Motor neuron (in vitro differentiated cells): ENCODE results near the gene ADAMTS19. TPM values are rescaled to one million over a fixed set of nuclear protein-coding genes. Genes with fewer than 3 reads are reported as not detected.

Source experiments
- ATAC-seq, 8 experiments: fragments of 200-7000 bp; cut with Tn5 transposase; replicated peaks in 6 of 8; 2 replicates each; pipeline ENCODE4 v1.8.0; 2021; ENCODE audit warnings: mild to moderate bottlenecking in 8 of 8, moderate library complexity in 8 of 8
- H3K27ac ChIP-seq, 2 donors: fragments of 250-450 bp; sonication (Bioruptor Pico); 2 replicates each; pipeline ENCODE4 v1.9.0; 2021; ENCODE audit warnings: antibody characterized with exemption in 2 of 2, mild to moderate bottlenecking in 2 of 2, moderate library complexity in 1 of 2
- H3K4me1 ChIP-seq, 2 donors: fragments of 250-450 bp; sonication (Bioruptor Pico); replicated peaks in 1 of 2; 2 replicates each; pipeline ENCODE4 v1.6.1; 2021; ENCODE audit warnings: antibody characterized with exemption in 2 of 2, mild to moderate bottlenecking in 2 of 2, moderate library complexity in 1 of 2
- H3K4me3 ChIP-seq, 5 donors: fragments of 250-450 bp; sonication (Bioruptor Pico); 2 replicates each; pipeline ENCODE4 v1.9.0; 2021; ENCODE audit warnings: antibody characterized with exemption in 5 of 5, mild to moderate bottlenecking in 5 of 5, moderate library complexity in 4 of 5
- WGBS, 10 experiments: fragments of 450-650 bp; shearing (Covaris generic); methylation state at CpG; one replicate each; pipeline ENCODE4 v1.0.0; 2022; 5-methylcytosine and 5-hydroxymethylcytosine counted together
- in situ Hi-C, 9 experiments: fragments of 400-800 bp; cut with MboI; loops; one replicate each; pipeline ENCODE4 v1.15.0; 2021; ENCODE audit warnings: low sequenced_read_pairs in 9 of 9, low pct_unique_long_range_greater_than_20kb in 2 of 9; ENCODE audit not compliant: unreplicated experiment in 9 of 9
- total RNA-seq, 8 experiments: library from RNA; unstranded; fragments of 300-600 nt; gene quantifications; 2 replicates each; pipeline versions ENCODE4 v1.2.3 to v1.2.4, GENCODE V29; 2022

The ADAMTS19 gene
- total RNA-seq, 8 experiments from 2014 or later, result 0.36 to 34.7 (median 2.8) TPM

- Histone ChIP-seq H3K27ac (no peak overlapping the region), H3K4me1 (no peaks in the 10 kb centered on the region), H3K4me3 (no peak overlapping the region)
- in situ Hi-C loops, result no loop called here
- ATAC-seq, result no peak
- 7 to 92% (median 53%) methylated on average over 1 to 2 of the region's 2 CpGs; no CpG with 5 or more reads in 4 of the 10 experiments for WGBS, 10 experiments
Measured at GRCh38 chr5:129739773-129740172, 279.7 kb downstream of the ADAMTS19 start.

DNA sequence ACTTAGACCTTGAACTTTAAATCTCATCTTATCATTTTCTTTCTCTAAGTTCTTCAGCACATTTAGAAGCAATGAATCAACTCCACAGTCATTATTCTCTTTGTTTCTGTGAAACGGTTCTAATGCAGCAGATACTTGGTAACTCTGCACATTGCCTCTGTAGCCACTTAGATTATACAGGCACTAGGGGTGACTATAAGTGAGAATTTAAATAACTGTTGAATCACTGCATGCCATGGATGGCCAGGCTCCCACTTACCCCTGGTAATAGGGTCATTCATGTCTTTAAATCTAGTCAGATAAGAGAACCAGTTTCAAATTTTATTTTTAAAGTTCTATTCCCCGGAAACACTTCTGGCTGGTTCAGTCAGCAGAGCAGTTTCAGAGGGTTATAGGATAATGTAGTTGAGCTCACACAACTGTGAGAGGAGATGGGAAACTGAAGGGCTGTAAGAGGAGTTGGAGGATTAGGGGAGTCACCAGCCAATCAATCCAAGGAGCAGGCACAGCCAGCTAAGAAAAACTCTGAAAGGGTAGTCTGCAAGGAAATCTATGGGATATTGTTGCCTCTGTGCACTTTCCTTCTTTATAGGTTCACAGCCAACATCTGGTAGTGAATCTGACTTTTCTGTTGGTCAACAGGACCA is 283.6 kb downstream of the ADAMTS19 start:
- in situ Hi-C loops, result no loop called here
- Histone ChIP-seq H3K4me1 (peaks cover 5 to 11% of the 10 kb centered on the region in 2 donors), H3K4me3 (no peak overlapping the region), H3K27ac (no peak overlapping the region)
- ATAC-seq, result no peak
- 0 to 91% (median 63%) methylated on average over 1 to 2 of the region's 2 CpGs; no CpG with 5 or more reads in 1 of the 10 experiments for WGBS, 10 experiments

- peaks cover 5 to 18% of the 10 kb centered on the region in 2 donors for H3K4me1 ChIP-seq
- no peak for ATAC-seq
- in situ Hi-C loops, result no loop called here
- no peak overlapping the region for H3K4me3 ChIP-seq
- no peak overlapping the region for H3K27ac ChIP-seq
- 0 to 100% (median 93%) methylated on average over 1 to 4 of the region's 4 CpGs; no CpG with 5 or more reads in 1 of the 10 experiments for WGBS, 10 experiments
Measured at GRCh38 chr5:129745997-129746396, 285.9 kb downstream of the ADAMTS19 start.

- Histone ChIP-seq H3K4me1 (peaks cover 5 to 18% of the 10 kb centered on the region in 2 donors), H3K4me3 (no peak overlapping the region), H3K27ac (no peak overlapping the region)
- ATAC-seq, result no peak
- in situ Hi-C loops, result no loop called here
- 0 to 100% (median 30%) methylated on average over 1 to 2 of the region's 2 CpGs; no CpG with 5 or more reads in 3 of the 10 experiments for WGBS, 10 experiments
Measured at GRCh38 chr5:129746876-129747275, 286.8 kb downstream of the ADAMTS19 start.

DNA sequence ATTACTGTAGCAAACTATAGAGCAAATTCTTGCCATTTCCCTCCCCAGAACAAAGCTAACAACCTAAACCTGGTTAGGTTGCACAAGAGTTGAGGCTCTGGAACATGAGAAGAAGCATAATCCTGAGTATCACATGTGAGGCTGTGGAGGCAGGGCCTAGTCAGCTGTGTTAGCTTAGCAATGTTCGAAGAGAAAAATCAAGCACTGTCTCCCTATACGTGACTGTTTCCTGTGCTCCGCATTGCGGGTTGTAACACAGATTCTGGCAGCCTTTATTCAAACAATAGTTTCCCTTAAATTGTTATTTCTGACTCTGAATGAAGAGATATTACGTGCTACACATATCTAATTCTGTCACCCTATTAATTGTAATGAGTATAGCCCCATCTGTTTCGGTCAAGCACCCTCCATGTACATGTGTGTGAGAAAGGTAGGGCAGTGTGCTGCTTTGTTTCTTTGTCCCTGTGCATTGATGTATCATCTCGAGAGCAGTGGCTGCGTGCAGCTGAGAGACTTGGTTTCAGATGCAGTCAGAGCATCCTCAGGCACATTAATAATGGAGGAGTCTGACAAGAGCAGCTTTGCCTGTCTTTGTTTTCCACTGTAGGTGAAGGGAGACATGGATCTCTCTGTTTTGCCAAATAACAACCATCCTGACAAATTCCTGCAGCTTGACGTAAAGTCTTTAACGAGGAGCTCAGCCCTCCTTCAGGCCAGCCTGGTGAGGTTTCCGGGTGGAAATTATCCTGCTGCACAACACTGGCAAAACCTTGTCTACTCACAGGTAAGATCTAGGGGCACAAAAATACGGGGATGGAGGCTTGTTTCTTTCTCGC is 287.7 kb downstream of the ADAMTS19 start, which contains the start of gene MINAR2:
MINAR2 (plus strand) TSS at position 523 of the 836 bp plus-strand sequence; CDS start at position 620, 97 bp downstream.
- peak in 5 of 8 experiments; percentile 91 to 98 (median 96) for ATAC-seq
- WGBS, 10 experiments, result 0 to 100% (median 60%) methylated on average over 1 to 13 of the region's 13 CpGs; no CpG with 5 or more reads in 1 of the 10 experiments

GRCh38 chr5:129748913-129749880 is 289.1 kb downstream of the ADAMTS19 start:
- no peak overlapping the region for H3K4me3 ChIP-seq
- 0 to 100% (median 92%) methylated on average over 1 of the region's 1 CpG; no CpG with 5 or more reads in 1 of the 10 experiments for WGBS, 10 experiments
- H3K4me1 ChIP-seq, result peaks cover 5 to 18% of the 10 kb centered on the region in 2 donors
- no peak for ATAC-seq
- in situ Hi-C loops, result no loop called here
- no peak overlapping the region for H3K27ac ChIP-seq

More for the DNA sequence above, 287.7 kb downstream of the ADAMTS19 start, which contains the start of gene MINAR2:
- in situ Hi-C loops, result no loop called here
- H3K4me3 ChIP-seq, result no peak within 1 kb of the TSS
- peak within 1 kb of the TSS in 1 of 2 donors; percentile 60 for H3K27ac ChIP-seq
- H3K4me1 ChIP-seq, result peaks cover 5 to 18% of the 10 kb centered on the region in 2 donors

DNA sequence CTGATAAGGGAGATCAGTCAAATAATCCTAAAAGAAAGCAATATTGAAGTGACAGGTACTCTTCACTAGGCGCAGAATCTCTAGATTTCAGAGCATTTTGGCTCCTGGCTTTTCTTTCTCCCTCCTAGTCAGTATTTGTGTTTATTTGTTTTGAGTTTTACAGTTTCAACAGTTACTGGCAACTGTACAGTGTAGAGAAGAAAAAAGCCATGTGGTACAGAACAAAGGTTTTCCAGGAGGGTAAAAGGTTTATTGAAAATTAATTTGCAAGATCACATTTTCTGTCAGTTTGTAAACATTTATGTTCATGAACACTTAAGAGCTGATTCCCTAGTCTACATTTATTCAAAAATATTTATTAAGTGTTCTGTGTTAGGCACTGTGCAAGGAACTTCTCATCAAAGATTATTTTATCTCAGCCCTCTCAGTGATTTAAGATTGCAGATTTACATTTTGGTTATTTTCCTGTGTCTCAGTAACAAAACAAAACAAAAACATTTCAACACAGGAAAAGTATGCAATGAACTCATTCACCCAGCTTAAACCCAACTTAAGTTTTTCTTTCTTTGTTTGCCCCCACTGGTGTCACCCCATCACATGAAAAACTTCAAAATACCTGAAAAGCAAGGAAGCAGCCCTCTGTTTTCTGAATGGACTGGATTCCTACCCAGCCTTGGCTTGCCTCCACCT is 300.7 kb downstream of the ADAMTS19 start:
- Histone ChIP-seq H3K4me3 (no peak overlapping the region), H3K4me1 (no peaks in the 10 kb centered on the region), H3K27ac (no peak overlapping the region)
- ATAC-seq, result no peak
- in situ Hi-C loops, result loop anchor here in 4 of 9 experiments (25.0 kb wide), 3 partner anchors 598 to 1548 kb away; no protein-coding TSS in a partner anchor
- 0 to 100% (median 83%) methylated on average over 1 of the region's 1 CpG; no CpG with 5 or more reads in 3 of the 10 experiments for WGBS, 10 experiments

GRCh38 chr5:129763651-129764050 is 303.6 kb downstream of the ADAMTS19 start:
- ATAC-seq, result no peak
- WGBS, 10 experiments, result 38 to 100% (median 84%) methylated on average over 1 of the region's 1 CpG; no CpG with 5 or more reads in 2 of the 10 experiments
- no peak overlapping the region for H3K4me3 ChIP-seq
- H3K27ac ChIP-seq, result no peak overlapping the region
- H3K4me1 ChIP-seq, result no peaks in the 10 kb centered on the region
- in situ Hi-C loops, result loop anchor here in 4 of 9 experiments (25.0 kb wide), 3 partner anchors 601 to 1551 kb away; no protein-coding TSS in a partner anchor

DNA sequence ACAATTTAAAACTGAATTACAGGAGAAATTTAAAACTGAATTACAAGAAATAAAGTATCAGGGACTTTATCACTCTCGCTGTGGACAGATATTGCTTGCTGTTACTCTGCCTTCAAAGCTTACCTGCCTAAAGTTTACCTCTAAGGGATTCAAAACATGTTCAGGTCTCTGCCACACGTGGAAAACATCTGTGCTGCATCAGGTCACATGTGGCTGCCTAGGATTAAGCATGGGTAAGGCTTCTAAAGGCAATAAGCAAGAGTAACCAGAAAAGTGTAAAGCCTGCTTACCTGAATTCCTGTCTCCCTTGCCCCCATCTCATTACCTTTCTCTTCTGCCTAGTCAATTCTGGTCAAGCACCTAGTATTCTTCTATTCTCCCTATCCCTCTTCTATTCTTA is 306.7 kb downstream of the ADAMTS19 start:
- in situ Hi-C loops, result loop anchor here in 4 of 9 experiments (25.0 kb wide), 3 partner anchors 604 to 1554 kb away; no protein-coding TSS in a partner anchor
- WGBS, 10 experiments, result 24 to 100% (median 90%) methylated on average over 1 to 2 of the region's 2 CpGs; no CpG with 5 or more reads in 1 of the 10 experiments
- no peak overlapping the region for H3K4me3 ChIP-seq
- no peak overlapping the region for H3K27ac ChIP-seq
- H3K4me1 ChIP-seq, result no peaks in the 10 kb centered on the region
- no peak for ATAC-seq

GRCh38 chr5:129767927-129768380 is 307.9 kb downstream of the ADAMTS19 start:
- WGBS, 10 experiments, result 0% methylated on average over 1 to 3 of the region's 3 CpGs; no CpG with 5 or more reads in 2 of the 10 experiments
- no peak overlapping the region for H3K27ac ChIP-seq
- ATAC-seq, result peak; percentile 91 to 98 (median 95)
- no peak overlapping the region for H3K4me3 ChIP-seq
- H3K4me1 ChIP-seq, result no peaks in the 10 kb centered on the region
- in situ Hi-C loops, result loop anchor here in 4 of 9 experiments (25.0 kb wide), 3 partner anchors 606 to 1556 kb away; no protein-coding TSS in a partner anchor

GRCh38 chr5:129768735-129769134 is 308.6 kb downstream of the ADAMTS19 start:
- Histone ChIP-seq H3K27ac (no peak overlapping the region), H3K4me3 (no peak overlapping the region), H3K4me1 (no peaks in the 10 kb centered on the region)
- in situ Hi-C loops, result loop anchor here in 4 of 9 experiments (25.0 kb wide), 3 partner anchors 606 to 1556 kb away; no protein-coding TSS in a partner anchor
- WGBS, 10 experiments, result 44 to 83% (median 67%) methylated on average over 2 to 6 of the region's 6 CpGs; no CpG with 5 or more reads in 2 of the 10 experiments
- no peak for ATAC-seq
